HepG2 (cell line): ENCODE data around the gene HHIPL2. TPM values are rescaled to one million over a fixed set of nuclear protein-coding genes. Genes with fewer than 3 reads are reported as not detected.

ENCODE experiments used
- ATAC-seq: fragments of 200-7000 bp; cut with Tn5 transposase; 3 replicates; pipeline ENCODE4 v1.9.1; 2020; ENCODE audit warnings: mild to moderate bottlenecking, moderate library complexity
- BruUV-seq: library from RNA; stranded (reverse); fragments of 400-500 nt; replicated peaks from 2 replicates; lab custom pipeline; 2021; lab: Mats Ljungman, UMichigan
- CTCF ChIA-PET: fragments of 300-600 bp; formaldehyde crosslinking; extraction: SDS; loops from one replicate; lab custom pipeline; 2021; ENCODE audit warnings: low total read pairs, inconsistent platforms, low intra/inter-chr PET ratio; lab: Yijun Ruan, JAX
- POLR2A ChIA-PET: fragments of 350-600 bp; sonication (Branson Sonifier 250); formaldehyde crosslinking; loops from one replicate; lab custom pipeline; 2020; ENCODE audit warnings: antibody characterized with exemption, inconsistent platforms; lab: Yijun Ruan, JAX
- DNase-seq: peaks from one replicate; pipeline ENCODE4 v3.0.0-alpha.2; 2015; ENCODE audit warnings: low spot score
- FAIRE-seq: peaks from 3 replicates; lab custom pipeline; 2011; peaks lifted over from hg19 to GRCh38; lab: Jason Lieb, UNC
- H2AFZ ChIP-seq: one replicate; pipeline ENCODE4 v1.6.1; 2011; ENCODE audit warnings: low read length, inconsistent platforms
- H3K27ac ChIP-seq: fragments of 300-600 bp; 3 replicates; pipeline ENCODE4 v1.8.0; 2011; ENCODE audit warnings: mixed run types, mild to moderate bottlenecking, mixed read lengths, low read length, inconsistent platforms; ENCODE audit not compliant: insufficient read depth; ENCODE audit errors: extremely low read length
- H3K27me3 ChIP-seq, 2 experiments: fragments of 200-600 bp in 1 of 2; 2 replicates in 1 of 2; 3 replicates in 1 of 2; pipeline versions ENCODE4 v1.6.0 to v1.8.0; 2011; ENCODE audit warnings: low read length in 2 of 2, mild to moderate bottlenecking in 2 of 2, moderate library complexity in 2 of 2, inconsistent platforms in 1 of 2; ENCODE audit not compliant: insufficient read depth in 2 of 2, control insufficient read depth in 1 of 2
- H3K36me3 ChIP-seq, 2 experiments: fragments of 200-600 bp in 1 of 2; replicated peaks in 1 of 2; 2 replicates in 1 of 2; 3 replicates in 1 of 2; pipeline versions ENCODE4 v1.5.1 to v1.8.0; 2011; ENCODE audit warnings: low read length in 2 of 2, inconsistent platforms in 1 of 2; ENCODE audit not compliant: insufficient read depth in 2 of 2, control insufficient read depth in 1 of 2
- H3K4me1 ChIP-seq: 2 replicates; pipeline ENCODE4 v1.5.1; 2012; ENCODE audit warnings: low read length, inconsistent platforms; ENCODE audit not compliant: insufficient read depth
- H3K4me2 ChIP-seq: 2 replicates; pipeline ENCODE4 v1.6.0; 2011; ENCODE audit warnings: low read depth, low read length, inconsistent platforms
- H3K4me3 ChIP-seq, 3 experiments: fragments of 200-600 bp in 1 of 3; sonication (generic), shearing (Covaris generic) in 1 of 3; replicated peaks in 1 of 3; 2 replicates each; pipeline ENCODE4 v1.5.1; 2011 to 2016; ENCODE audit warnings: low read length in 3 of 3, inconsistent platforms in 2 of 3, low read depth in 2 of 3, mild to moderate bottlenecking in 2 of 3, control low read depth in 1 of 3, mixed read lengths in 1 of 3; ENCODE audit not compliant: insufficient read depth in 1 of 3
- H3K79me2 ChIP-seq: one replicate; pipeline ENCODE4 v1.6.1; 2011; ENCODE audit warnings: low read length, inconsistent platforms; ENCODE audit not compliant: insufficient read depth
- H3K9ac ChIP-seq: 2 replicates; pipeline ENCODE4 v1.6.0; 2011; ENCODE audit warnings: mild to moderate bottlenecking, low read depth, low read length, inconsistent platforms; ENCODE audit not compliant: insufficient read depth
- H3K9me3 ChIP-seq: 2 replicates; pipeline ENCODE4 v1.5.1; 2012; ENCODE audit warnings: mild to moderate bottlenecking, low read length
- H4K20me1 ChIP-seq: 2 replicates; pipeline ENCODE4 v1.6.0; 2011; ENCODE audit warnings: inconsistent platforms, mild to moderate bottlenecking, low read length, moderate library complexity; ENCODE audit not compliant: insufficient read depth
- GTF2F1 ChIP-seq: fragments of 150-350 bp; IDR thresholded peaks from 2 replicates; pipeline ENCODE4 v1.6.1; 2014; ENCODE audit warnings: low read length
- MLX ChIP-seq: IDR thresholded peaks from 2 replicates; pipeline ENCODE4 v1.6.1; 2016
- PHF20 ChIP-seq: sonication (generic); formaldehyde crosslinking; IDR thresholded peaks from 2 replicates; pipeline ENCODE4 v1.5.0; 2020; ENCODE audit warnings: mild to moderate bottlenecking, missing genetic modification reagents
- REST ChIP-seq, 2 experiments: IDR thresholded peaks; 2 replicates each; pipeline ENCODE4 v1.6.1; 2011 to 2012; ENCODE audit warnings: low read length in 2 of 2, borderline replicate concordance in 1 of 2, low read depth in 1 of 2, mild to moderate bottlenecking in 1 of 2, moderate library complexity in 1 of 2
- TBX3 ChIP-seq: fragments of 450-650 bp; IDR thresholded peaks from 2 replicates; pipeline ENCODE4 v1.6.1; 2017; ENCODE audit warnings: antibody characterized with exemption, mild to moderate bottlenecking, inconsistent platforms, borderline replicate concordance
- TEAD3 ChIP-seq: optimal IDR thresholded peaks from 2 replicates; pipeline ENCODE3; 2016; ENCODE audit warnings: borderline replicate concordance
- ZBTB40 ChIP-seq, 2 experiments: fragments of 450-650 bp in 1 of 2; sonication (generic) in 1 of 2; formaldehyde crosslinking in 1 of 2; IDR thresholded peaks; 2 replicates each; pipeline versions ENCODE4 v1.6.1 to v1.8.0; 2016 to 2022; ENCODE audit warnings: antibody characterized with exemption in 1 of 2, mild to moderate bottlenecking in 1 of 2, missing genetic modification reagents in 1 of 2
- ZNF292 ChIP-seq: sonication (generic); formaldehyde crosslinking; IDR thresholded peaks from 2 replicates; pipeline ENCODE4 v1.8.1; 2022; ENCODE audit warnings: mild to moderate bottlenecking, low read depth, missing genetic modification reagents, borderline replicate concordance
- ZNF740 ChIP-seq: sonication (generic); formaldehyde crosslinking; IDR thresholded peaks from 2 replicates; pipeline ENCODE4 v1.4.0; 2020; ENCODE audit warnings: missing genetic modification reagents
- WGBS: methylation state at CpG from one replicate; pipeline ENCODE4 v1.1.6; 2017; ENCODE audit warnings: low lambda C conversion rate; 5-methylcytosine and 5-hydroxymethylcytosine counted together
- in situ Hi-C: cut with HindIII; loops from 2 replicates; pipeline ENCODE4 v1.10.0; 2017; ENCODE audit warnings: low pct_unique_long_range_greater_than_20kb; ENCODE audit not compliant: extremely low pct_ligation_motif_present
- intact Hi-C: fragments of 100-400 bp; cut with micrococcal nuclease; formaldehyde crosslinking; loops from one replicate; pipeline ENCODE4 v1.10.0; 2022; ENCODE audit not compliant: unreplicated experiment
- polyA plus RNA-seq, 8 experiments: library from polyadenylated mRNA; depleted of rRNA in 3 of 8; stranded (reverse) in 7 of 8; unstranded in 1 of 8; fragments of >200 nt; fragmentation: Illumina TruSeq in 4 of 8; extraction: Trizol in 4 of 8; gene quantifications; 2 replicates each; pipeline versions ENCODE4 v1.2.1 to v1.2.3, GENCODE V29; 2011 to 2016; ENCODE audit warnings: low read depth in 4 of 8, missing spikeins in 1 of 8, mixed read lengths in 1 of 8; ENCODE audit not compliant: insufficient read depth in 1 of 8
- total RNA-seq, 5 experiments: library from RNA; depleted of rRNA; stranded (reverse); fragments of >200 nt; fragmentation: Illumina TruSeq; extraction: Trizol; gene quantifications; 2 replicates each; pipeline ENCODE4 v1.2.3, GENCODE V29; 2016; ENCODE audit warnings: low read depth in 1 of 5

HHIPL2 gene
- total and polyA plus RNA-seq, 2 of the 13 experiments (the other 11 are each of a cell fraction or from before 2014, with no cell fraction given), result 0.53 to 1.3 TPM

- POLR2A ChIA-PET, result interaction anchor here (0.6 to 1.9 kb wide), 7 partner anchors 9 to 157 kb away, joined by 3 to 11 read pairs (median 5); partner anchors contain the start of gene TAF1A
- no peak for FAIRE-seq
- peak; percentile 39 for DNase-seq
- TF ChIP-seq ZBTB40 (IDR thresholded peaks at IDR 0.05), result no peak
- 0 out of 2 replicates have a peak, but pooled peaks have one; percentile 20 for TF ChIP-seq ZBTB40 (CRISPR knock-in tag; IDR thresholded peaks at IDR 0.05)
- TF ChIP-seq MLX, result peak; percentile 41; the same call in 1 of the 2 replicates
- TF ChIP-seq TEAD3 (CRISPR knock-in tag), result peak; percentile 26
- no peak for TF ChIP-seq ZNF740 (CRISPR knock-in tag)
- peak; percentile 46; the same call in 1 of the 2 replicates for TF ChIP-seq TBX3
- no peak for TF ChIP-seq GTF2F1
- TF ChIP-seq REST (IDR thresholded peaks at IDR 0.05; ENCODE audit: borderline replicate concordance in 1 of 2, low read depth in 1 of 2, low read length in 2 of 2), result no peak
- peak; percentile 53; the same call in 1 of the 2 replicates for TF ChIP-seq ZNF292 (CRISPR knock-in tag)
- TF ChIP-seq PHF20 (CRISPR knock-in tag), result no peak
These were observed 8.2 kb upstream of the HHIPL2 start for GRCh38 chr1:222555992-222556615.

More at GRCh38 chr1:222555992-222556615, 8.2 kb upstream of the HHIPL2 start:
- in situ Hi-C loops (no loop called here), intact Hi-C loops (no loop called here)
- 82% methylated on average over 2 of the region's 2 CpGs for WGBS
- Histone ChIP-seq H3K36me3 (peaks cover 2 to 21% of the 10 kb centered on the region in 2 experiments; a peak in 3 of 5 replicates), H3K9me3 (no peaks in the 10 kb centered on the region), H3K4me1 (peaks cover 21% of the 10 kb centered on the region), H3K4me2 (no peak overlapping the region), H2AFZ (no peak overlapping the region), H4K20me1 (no peaks in the 10 kb centered on the region), H3K9ac (no peak overlapping the region), H3K27me3 (no peaks in the 10 kb centered on the region), H3K4me3 (no peak overlapping the region), H3K79me2 (no peaks in the 10 kb centered on the region), H3K27ac (peak overlapping the region; percentile 59)
- CTCF ChIA-PET, result no interaction called here
- BruUV-seq, result no TSS peak
- ATAC-seq, result peak; percentile 99
